Thyroid gland (tissue), 4 donors: ENCODE results near the gene CPN2. TPM values are rescaled to one million over a fixed set of nuclear protein-coding genes. Genes with fewer than 3 reads are reported as not detected.

Experiments used
- DNase-seq, 2 donors: peaks; one replicate each; pipeline ENCODE4 v3.0.0-alpha.2; 2019
- H3K27ac ChIP-seq, 3 donors: fragments of 200-600 bp; sonication (generic); 1 replicate in 2 of 3; 2 replicates in 1 of 3; pipeline ENCODE4 v1.5.1; 2016 to 2019; ENCODE audit warnings: mild to moderate bottlenecking in 1 of 3, moderate library complexity in 1 of 3
- H3K27me3 ChIP-seq: fragments of 200-600 bp; sonication (generic); one replicate; pipeline ENCODE4 v1.5.1; 2019
- H3K36me3 ChIP-seq, 2 donors: fragments of 200-600 bp; sonication (generic); one replicate each; pipeline ENCODE4 v1.5.1; 2016 to 2019
- H3K4me1 ChIP-seq, 2 donors: fragments of 200-600 bp; sonication (generic); one replicate each; pipeline ENCODE4 v1.5.1; 2017 to 2019
- H3K4me3 ChIP-seq, 3 donors: fragments of 200-600 bp; sonication (generic); replicated peaks in 1 of 3; 1 replicate in 2 of 3; 2 replicates in 1 of 3; pipeline ENCODE4 v1.5.1; 2016; ENCODE audit warnings: mild to moderate bottlenecking in 1 of 3
- H3K9me3 ChIP-seq: fragments of 200-600 bp; sonication (generic); one replicate; pipeline ENCODE4 v1.5.1; 2017
- CTCF ChIP-seq, 6 experiments: fragments of 200-600 bp in 3 of 6; fragments of 450-650 bp in 3 of 6; sonication (generic) in 3 of 6; IDR thresholded peaks; one replicate each; pipeline ENCODE4 v1.5.1; 2016 to 2019; ENCODE audit warnings: antibody characterized with exemption in 6 of 6, mild to moderate bottlenecking in 2 of 6, inconsistent platforms in 1 of 6, moderate library complexity in 1 of 6
- POLR2A ChIP-seq, 2 donors: fragments of 450-650 bp; IDR thresholded peaks; one replicate each; pipeline ENCODE4 v1.6.1; 2017; ENCODE audit warnings: antibody characterized with exemption in 2 of 2, mild to moderate bottlenecking in 2 of 2, moderate library complexity in 1 of 2
- WGBS, 2 donors: methylation state at CpG; one replicate each; pipeline ENCODE4 v1.1.5; 2017; 5-methylcytosine and 5-hydroxymethylcytosine counted together
- intact Hi-C: fragments of 100-400 bp; cut with DNase I; formaldehyde crosslinking; loops from one replicate; pipeline ENCODE4 v1.15.1; 2023
- total RNA-seq, 4 donors: library from RNA; depleted of rRNA; stranded (reverse); fragments of >200 nt; gene quantifications; one replicate each; pipeline ENCODE4 v1.2.3, GENCODE V29; 2016

The CPN2 gene
- total RNA-seq, 4 donors from 2014 or later: not detected

- Histone ChIP-seq H3K27me3 (no peaks in the 10 kb centered on the region), H3K27ac (no peak overlapping the region), H3K9me3 (no peaks in the 10 kb centered on the region), H3K4me1 (peaks cover 6 to 17% of the 10 kb centered on the region in 2 donors), H3K36me3 (no peaks in the 10 kb centered on the region), H3K4me3 (no peak overlapping the region)
- WGBS, 2 donors: 57 to 66% methylated on average over 6 to 7 of the region's 11 CpGs
- intact Hi-C loops: no loop called here
- TF ChIP-seq CTCF (IDR thresholded peaks at IDR 0.05) (no peak), POLR2A (IDR thresholded peaks at IDR 0.05) (no peak)
- no peak for DNase-seq
Measured at GRCh38 chr3:194306109-194306686, 44.9 kb downstream of the CPN2 start.

- no peaks in the 10 kb centered on the region for H3K9me3 ChIP-seq
- no peaks in the 10 kb centered on the region for H3K36me3 ChIP-seq
- no peak for DNase-seq
- intact Hi-C loops: no loop called here
- no peaks in the 10 kb centered on the region for H3K27me3 ChIP-seq
- no peak overlapping the region for H3K27ac ChIP-seq
- TF ChIP-seq POLR2A (IDR thresholded peaks at IDR 0.05): no peak
- no peak for TF ChIP-seq CTCF (IDR thresholded peaks at IDR 0.05)
- H3K4me3 ChIP-seq: no peak overlapping the region
- peaks cover 6 to 17% of the 10 kb centered on the region in 2 donors for H3K4me1 ChIP-seq
- 86 to 92% methylated on average over 11 of the region's 11 CpGs for WGBS, 2 donors
Measured at GRCh38 chr3:194305356-194306108, 45.6 kb downstream of the CPN2 start.

GRCh38 chr3:194304186-194304917 is 46.8 kb downstream of the CPN2 start:
- peaks cover 6 to 17% of the 10 kb centered on the region in 2 donors for H3K4me1 ChIP-seq
- WGBS, 2 donors: 97% methylated on average over 17 of the region's 17 CpGs
- H3K9me3 ChIP-seq: no peaks in the 10 kb centered on the region
- intact Hi-C loops: no loop called here
- TF ChIP-seq POLR2A (IDR thresholded peaks at IDR 0.05) (no peak), CTCF (IDR thresholded peaks at IDR 0.05) (no peak)
- peak in 1 of 2 donors; percentile 2 for DNase-seq
- no peaks in the 10 kb centered on the region for H3K27me3 ChIP-seq
- no peaks in the 10 kb centered on the region for H3K36me3 ChIP-seq
- H3K4me3 ChIP-seq: no peak overlapping the region
- H3K27ac ChIP-seq: no peak overlapping the region

GRCh38 chr3:194303749-194304148 is 47.4 kb downstream of the CPN2 start:
- no peak for DNase-seq
- WGBS, 2 donors: 72 to 82% methylated on average over 1 of the region's 1 CpG
- TF ChIP-seq POLR2A (IDR thresholded peaks at IDR 0.05) (no peak), CTCF (IDR thresholded peaks at IDR 0.05) (no peak)
- H3K27me3 ChIP-seq: no peaks in the 10 kb centered on the region
- no peak overlapping the region for H3K27ac ChIP-seq
- H3K36me3 ChIP-seq: no peaks in the 10 kb centered on the region
- H3K4me1 ChIP-seq: peaks cover 8 to 22% of the 10 kb centered on the region in 2 donors
- no peak overlapping the region for H3K4me3 ChIP-seq
- intact Hi-C loops: no loop called here
- H3K9me3 ChIP-seq: no peaks in the 10 kb centered on the region

- H3K9me3 ChIP-seq: no peaks in the 10 kb centered on the region
- H3K27me3 ChIP-seq: no peaks in the 10 kb centered on the region
- H3K4me3 ChIP-seq: no peak overlapping the region
- TF ChIP-seq POLR2A (IDR thresholded peaks at IDR 0.05) (no peak), CTCF (IDR thresholded peaks at IDR 0.05) (no peak)
- WGBS, 2 donors: 93 to 97% methylated on average over 3 of the region's 3 CpGs
- H3K36me3 ChIP-seq: no peaks in the 10 kb centered on the region
- H3K27ac ChIP-seq: no peak overlapping the region
- peaks cover 15 to 31% of the 10 kb centered on the region in 2 donors for H3K4me1 ChIP-seq
- no peak for DNase-seq
- intact Hi-C loops: no loop called here
Measured at GRCh38 chr3:194301730-194302129, 49.4 kb downstream of the CPN2 start.
